ENCODE measurements around the gene RGS7.
A peak's percentile ranks its signal among the peaks of the same experiment; 100 is the strongest.

The RGS7 gene

DNA sequence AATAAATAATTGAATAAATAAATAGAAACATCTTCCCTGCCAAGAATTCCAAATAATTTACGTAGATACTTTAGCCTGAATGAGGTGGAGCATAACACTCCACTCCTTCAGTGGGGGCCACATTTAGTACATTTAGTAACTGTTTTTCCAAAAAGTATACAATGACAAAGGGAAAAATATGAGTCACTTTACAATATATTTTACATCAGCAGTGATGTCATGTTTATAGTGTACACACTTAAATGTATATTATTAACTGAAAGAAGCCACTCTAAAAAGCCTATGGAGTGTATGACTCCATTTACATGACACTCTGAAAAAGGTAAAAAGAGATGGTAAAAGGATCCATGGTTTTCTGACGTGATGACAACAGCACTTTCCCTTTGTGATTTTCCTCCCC lies 400.6 kb downstream of the RGS7 start:
- H3K4me3 ChIP-seq (ENCODE audit: low read depth, low read length): no peak overlapping the region
- H3K27ac ChIP-seq: no peak overlapping the region
- no peaks in the 10 kb centered on the region for H3K27me3 ChIP-seq (ENCODE audit: control insufficient read depth, insufficient read depth, low read length)
- H3K9ac ChIP-seq: no peak overlapping the region
- no peaks in the 10 kb centered on the region for H3K4me1 ChIP-seq
- H3K4me2 ChIP-seq (ENCODE audit: low read length): no peak overlapping the region
- H3K36me3 ChIP-seq (ENCODE audit: control insufficient read depth, insufficient read depth, low read length): no peaks in the 10 kb centered on the region
- no peaks in the 10 kb centered on the region for H3K79me2 ChIP-seq
- no peaks in the 10 kb centered on the region for H3K9me3 ChIP-seq (ENCODE audit: control insufficient read depth, low read length)
- TF ChIP-seq CTCF (IDR thresholded peaks at IDR 0.05): no peak
- H2AFZ ChIP-seq: no peak overlapping the region

- H3K27ac ChIP-seq: no peak overlapping the region
Observed at GRCh38 chr1:240956020-240956419, 401.0 kb downstream of the RGS7 start.

DNA sequence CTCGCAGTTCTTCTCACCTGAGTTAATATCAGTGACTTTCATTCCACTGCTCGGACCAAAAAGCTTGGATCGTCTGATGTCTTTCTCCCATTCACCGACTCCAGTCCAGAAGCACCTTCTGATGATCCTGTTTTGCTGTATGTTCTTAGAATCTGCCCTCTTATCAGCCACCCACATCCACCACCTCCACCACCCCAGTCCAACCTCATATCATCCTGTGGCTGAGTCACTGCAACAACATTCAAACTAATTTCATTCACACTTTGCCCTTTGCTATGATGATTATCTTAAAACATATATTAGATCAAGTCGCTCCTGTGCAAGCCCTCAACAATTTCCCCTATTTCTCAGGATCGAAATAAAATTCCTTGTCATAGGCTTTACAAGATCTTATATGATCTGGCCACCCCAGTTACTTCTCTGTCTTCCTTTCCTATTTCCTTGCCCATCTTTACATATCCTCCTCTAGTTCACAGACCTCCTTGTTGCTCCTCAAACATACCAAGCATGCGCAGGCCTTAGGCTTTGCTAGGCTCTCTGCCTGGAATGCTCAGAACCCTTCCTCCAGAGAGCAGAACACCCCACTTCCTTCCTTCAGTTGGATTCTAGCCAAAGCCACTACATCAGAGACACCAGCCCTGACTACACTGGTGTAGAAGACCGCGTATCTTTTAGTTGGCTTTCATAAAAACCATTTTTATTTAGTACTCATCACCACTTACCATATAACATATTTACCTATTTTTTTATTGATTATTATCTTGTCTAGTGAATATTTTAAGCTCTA lies 409.4 kb downstream of the RGS7 start:
- H3K27me3 ChIP-seq (ENCODE audit: control insufficient read depth, insufficient read depth, low read length): no peaks in the 10 kb centered on the region
- H3K9me3 ChIP-seq (ENCODE audit: control insufficient read depth, low read length): no peaks in the 10 kb centered on the region
- H3K9ac ChIP-seq: no peak overlapping the region
- H2AFZ ChIP-seq: no peak overlapping the region
- no peak for TF ChIP-seq CTCF (IDR thresholded peaks at IDR 0.05)
- no peak overlapping the region for H3K4me3 ChIP-seq (ENCODE audit: low read depth, low read length)
- no peak overlapping the region for H3K27ac ChIP-seq
- no peaks in the 10 kb centered on the region for H3K79me2 ChIP-seq
- H3K36me3 ChIP-seq (ENCODE audit: control insufficient read depth, insufficient read depth, low read length): no peaks in the 10 kb centered on the region
- H3K4me1 ChIP-seq: no peaks in the 10 kb centered on the region
- no peak overlapping the region for H3K4me2 ChIP-seq (ENCODE audit: low read length)

More at GRCh38 chr1:240956020-240956419, 401.0 kb downstream of the RGS7 start:
- Histone ChIP-seq H3K36me3 (ENCODE audit: control insufficient read depth, insufficient read depth, low read length) (no peaks in the 10 kb centered on the region), H2AFZ (no peak overlapping the region), H3K4me2 (ENCODE audit: low read length) (no peak overlapping the region), H3K9me3 (ENCODE audit: control insufficient read depth, low read length) (no peaks in the 10 kb centered on the region), H3K9ac (no peak overlapping the region), H3K79me2 (no peaks in the 10 kb centered on the region), H3K4me3 (ENCODE audit: low read depth, low read length) (no peak overlapping the region), H3K4me1 (no peaks in the 10 kb centered on the region), H3K27me3 (ENCODE audit: control insufficient read depth, insufficient read depth, low read length) (no peaks in the 10 kb centered on the region)
- TF ChIP-seq CTCF (IDR thresholded peaks at IDR 0.05): no peak

DNA sequence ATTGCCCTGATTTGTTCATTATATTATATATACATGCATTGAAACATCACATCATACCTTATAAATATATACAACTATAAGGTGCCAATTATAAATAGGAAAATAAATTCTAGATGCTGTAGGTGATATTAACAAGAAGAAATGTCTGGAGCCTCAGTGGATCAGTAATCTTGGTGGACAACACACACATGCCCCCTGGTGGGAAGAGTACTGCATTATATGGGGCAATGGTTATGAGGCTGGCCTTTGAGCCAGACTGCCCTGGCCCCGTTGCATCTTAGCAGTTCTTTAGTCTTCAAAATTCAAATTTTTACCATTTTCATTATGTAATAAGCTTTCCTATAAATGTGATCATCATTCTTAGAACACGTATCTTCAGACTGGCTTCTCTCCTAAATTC lies 410.1 kb downstream of the RGS7 start:
- H3K4me1 ChIP-seq: no peaks in the 10 kb centered on the region
- H3K36me3 ChIP-seq (ENCODE audit: control insufficient read depth, insufficient read depth, low read length): no peaks in the 10 kb centered on the region
- peak; percentile 31 for TF ChIP-seq CTCF (IDR thresholded peaks at IDR 0.05)
- no peaks in the 10 kb centered on the region for H3K79me2 ChIP-seq
- H3K27ac ChIP-seq: no peak overlapping the region
- H2AFZ ChIP-seq: no peak overlapping the region
- no peaks in the 10 kb centered on the region for H3K9me3 ChIP-seq (ENCODE audit: control insufficient read depth, low read length)
- no peak overlapping the region for H3K4me3 ChIP-seq (ENCODE audit: low read depth, low read length)
- H3K9ac ChIP-seq: no peak overlapping the region
- H3K4me2 ChIP-seq (ENCODE audit: low read length): no peak overlapping the region
- H3K27me3 ChIP-seq (ENCODE audit: control insufficient read depth, insufficient read depth, low read length): no peaks in the 10 kb centered on the region

DNA sequence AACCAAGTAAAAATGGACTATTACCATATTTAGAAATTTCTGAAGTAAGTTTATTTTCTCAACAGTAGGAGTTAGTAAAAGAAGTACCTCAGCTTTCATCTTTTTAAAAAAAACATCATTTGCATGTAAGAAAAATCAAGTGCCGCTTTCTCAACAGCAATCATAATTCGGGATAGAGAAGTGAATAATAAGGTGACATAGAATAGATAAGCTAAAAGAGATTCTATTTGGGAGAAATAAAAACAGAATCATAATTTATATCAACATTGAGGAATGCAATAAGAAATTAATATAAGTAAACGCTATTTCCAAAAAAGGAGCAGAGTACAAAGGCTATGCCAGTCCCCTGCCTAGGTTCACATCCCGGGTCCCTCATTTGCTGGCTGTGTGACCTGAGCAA lies 414.1 kb downstream of the RGS7 start:
- Histone ChIP-seq H3K9me3 (ENCODE audit: control insufficient read depth, low read length) (no peaks in the 10 kb centered on the region), H3K4me1 (no peaks in the 10 kb centered on the region), H3K9ac (no peak overlapping the region), H3K79me2 (no peaks in the 10 kb centered on the region), H3K27ac (no peak overlapping the region), H3K4me2 (ENCODE audit: low read length) (no peak overlapping the region), H2AFZ (no peak overlapping the region), H3K27me3 (ENCODE audit: control insufficient read depth, insufficient read depth, low read length) (no peaks in the 10 kb centered on the region), H3K4me3 (ENCODE audit: low read depth, low read length) (no peak overlapping the region), H3K36me3 (ENCODE audit: control insufficient read depth, insufficient read depth, low read length) (no peaks in the 10 kb centered on the region)
- no peak for TF ChIP-seq CTCF (IDR thresholded peaks at IDR 0.05)

Measured in parathyroid adenoma (tissue), 2 donors.